Measurements from ENCODE around the gene MUSK.

MUSK gene

GRCh38 chr9:110668570-110669167 is at the start of gene MUSK:
MUSK (plus strand) TSS chr9:110668791; CDS start chr9:110668905, 114 bp downstream.
- DNase-seq (ENCODE audit: low spot score) = no peak

GRCh38 chr9:110619831-110620230 is 48.8 kb upstream of the MUSK start:
- no peak for DNase-seq (ENCODE audit: low spot score)

GRCh38 chr9:110620726-110621125 is 47.9 kb upstream of the MUSK start:
- DNase-seq (ENCODE audit: low spot score) = no peak

GRCh38 chr9:110622368-110622767 is 46.2 kb upstream of the MUSK start:
- no peak for DNase-seq (ENCODE audit: low spot score)

- DNase-seq (ENCODE audit: low spot score) = peak; percentile 77
Observed at GRCh38 chr9:110623462-110624025, 45.0 kb upstream of the MUSK start.

GRCh38 chr9:110626101-110626829 is 42.3 kb upstream of the MUSK start:
- no peak for DNase-seq (ENCODE audit: low spot score)

- no peak for DNase-seq (ENCODE audit: low spot score)
Observed at GRCh38 chr9:110635589-110635988, 33.0 kb upstream of the MUSK start.

- DNase-seq (ENCODE audit: low spot score) = peak; percentile 51
Observed at GRCh38 chr9:110638381-110638954, 30.1 kb upstream of the MUSK start.

GRCh38 chr9:110640736-110641135 is 27.9 kb upstream of the MUSK start:
- no peak for DNase-seq (ENCODE audit: low spot score)

- no peak for DNase-seq (ENCODE audit: low spot score)
Observed at GRCh38 chr9:110641293-110641692, 27.3 kb upstream of the MUSK start.

- no peak for DNase-seq (ENCODE audit: low spot score)
Observed at GRCh38 chr9:110648696-110649095, 19.9 kb upstream of the MUSK start.

- DNase-seq (ENCODE audit: low spot score) = peak; percentile 47
Observed at GRCh38 chr9:110650261-110650660, 18.3 kb upstream of the MUSK start.

- DNase-seq (ENCODE audit: low spot score) = peak; percentile 89
Observed at GRCh38 chr9:110650991-110651411, 17.6 kb upstream of the MUSK start.

GRCh38 chr9:110655754-110656641 is 12.6 kb upstream of the MUSK start:
- no peak for DNase-seq (ENCODE audit: low spot score)

- no peak for DNase-seq (ENCODE audit: low spot score)
Observed at GRCh38 chr9:110659891-110660541, 8.6 kb upstream of the MUSK start.

GRCh38 chr9:110669433-110669832 is 842 bp downstream of the MUSK start:
- no peak for DNase-seq (ENCODE audit: low spot score)

- no peak for DNase-seq (ENCODE audit: low spot score)
Observed at GRCh38 chr9:110671849-110672248, 3.3 kb downstream of the MUSK start.

GRCh38 chr9:110672873-110673510 is 4.4 kb downstream of the MUSK start:
- no peak for DNase-seq (ENCODE audit: low spot score)

GRCh38 chr9:110687497-110687896 is 18.9 kb downstream of the MUSK start:
- DNase-seq (ENCODE audit: low spot score) = no peak

GRCh38 chr9:110688329-110688728 is 19.7 kb downstream of the MUSK start:
- DNase-seq (ENCODE audit: low spot score) = no peak

GRCh38 chr9:110691002-110691549 is 22.5 kb downstream of the MUSK start:
- DNase-seq (ENCODE audit: low spot score) = no peak

Measured in globus pallidus (tissue), 1 donor.